Activated B cell treated with CpG ODN at 0.5 μM for 24 hours (primary cell): Measurements from ENCODE around the gene FIS1. TPM values are rescaled to one million over a fixed set of nuclear protein-coding genes. Genes with fewer than 3 reads are reported as not detected.
A peak's percentile ranks its signal among the peaks of the same experiment; 100 is the strongest.

ENCODE experiments used
- ATAC-seq: fragments of 200-7000 bp; cut with Tn5 transposase; one replicate; pipeline ENCODE4 v1.10.0; 2021; ENCODE audit warnings: low read depth, mild to moderate bottlenecking, moderate library complexity
- CTCF ChIA-PET: fragments of 350-600 bp; sonication (Branson Sonifier 250); formaldehyde crosslinking; loops from one replicate; lab custom pipeline; 2021; ENCODE audit warnings: antibody characterized with exemption; lab: Charles Lee
- POLR2A ChIA-PET: fragments of 350-600 bp; sonication (Branson Sonifier 250); formaldehyde crosslinking; loops from one replicate; lab custom pipeline; 2021; ENCODE audit warnings: antibody characterized with exemption; lab: Charles Lee
- DNase-seq: peaks from one replicate; pipeline ENCODE4 v3.0.0; 2022
- H3K27ac Mint-ChIP-seq: one replicate; pipeline ENCODE4 v1.8.0; 2020; ENCODE audit warnings: mixed read lengths
- H3K27me3 Mint-ChIP-seq: one replicate; pipeline ENCODE4 v1.8.0; 2021; ENCODE audit warnings: mixed read lengths
- H3K36me3 Mint-ChIP-seq: one replicate; pipeline ENCODE4 v1.8.0; 2021; ENCODE audit warnings: low read depth, mixed read lengths
- H3K4me1 Mint-ChIP-seq: one replicate; pipeline ENCODE4 v1.8.0; 2021; ENCODE audit warnings: mixed read lengths
- H3K4me3 Mint-ChIP-seq: one replicate; pipeline ENCODE4 v1.8.0; 2020; ENCODE audit warnings: mild to moderate bottlenecking, mixed read lengths
- H3K9me3 Mint-ChIP-seq: one replicate; pipeline ENCODE4 v1.8.0; 2020; ENCODE audit warnings: mixed read lengths
- intact Hi-C: fragments of 100-400 bp; cut with micrococcal nuclease; formaldehyde crosslinking; loops from one replicate; pipeline ENCODE4 v1.15.1; 2024
- total RNA-seq: library from RNA; stranded (reverse); gene quantifications from 2 replicates; pipeline ENCODE4 v1.2.3, GENCODE V29; 2022
- TF ChIP-seq, protein P1 (sequence below): fragments of 200-600 bp; IDR thresholded peaks from one replicate; pipeline ENCODE4 v1.8.0; 2022; ENCODE audit warnings: antibody characterized with exemption, mild to moderate bottlenecking

The FIS1 gene
- total RNA-seq, 1 donor from 2014 or later = 113 TPM

DNA sequence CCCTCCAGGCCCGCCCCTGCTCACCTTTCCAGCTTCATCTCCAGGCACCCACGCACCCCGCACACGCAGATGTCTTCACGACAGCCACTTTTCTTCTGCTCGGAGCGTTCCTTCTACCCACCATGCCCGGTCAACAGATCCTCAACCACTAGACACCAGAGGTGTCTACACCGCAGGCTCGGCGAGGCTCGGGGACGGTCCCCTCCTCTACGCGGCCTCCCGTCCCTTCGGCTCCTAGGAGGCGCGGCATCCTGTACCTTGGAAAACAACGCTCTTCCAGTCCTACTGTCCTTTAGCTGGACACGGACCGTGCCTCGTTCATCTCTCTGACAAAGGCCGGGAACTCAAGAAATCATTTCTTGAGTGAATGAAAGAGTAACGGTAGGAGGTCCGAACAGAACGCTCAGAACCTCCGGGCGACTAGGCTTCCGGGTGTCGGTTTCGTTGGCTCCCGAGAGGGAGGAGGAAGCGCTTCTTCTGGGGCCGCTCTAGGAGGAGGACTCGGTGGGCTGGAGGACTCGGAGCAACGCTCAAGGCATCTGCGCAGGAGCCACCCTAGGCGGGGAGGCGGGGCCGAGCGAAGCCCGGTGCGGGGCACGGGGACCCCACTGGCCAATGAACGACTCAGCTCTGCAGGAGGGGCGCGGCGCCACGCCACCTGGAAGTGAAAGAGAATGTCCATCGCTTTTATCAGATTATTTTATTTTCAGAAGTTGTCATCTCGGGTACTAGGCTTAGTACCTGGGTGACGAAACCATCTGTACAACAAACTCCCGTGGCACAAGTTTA is 7.2 kb upstream of the FIS1 start:
- ATAC-seq (peak; percentile 100), DNase-seq (peak; percentile 98)
- intact Hi-C loops = loop anchor here (1.0 to 10.0 kb wide), 5 partner anchors 8 to 1750 kb away; partner anchors contain the start of genes COPS6, PPP1R35, ZKSCAN5 and ZNF3
- ChIA-PET CTCF (interaction anchor here (1.1 to 1.9 kb wide), 4 partner anchors 8 to 108 kb away, joined by 4 to 7 read pairs (median 6); no protein-coding TSS in a partner anchor), POLR2A (interaction anchor here (0.6 to 3.8 kb wide), 15 partner anchors 8 to 1201 kb away, joined by 3 to 23 read pairs (median 4); partner anchors contain the start of genes AP1S1, CLDN15, IFT22 and PLOD3)
- Mint-ChIP-seq H3K27ac (peak overlapping the region; percentile 96), H3K27me3 (peaks cover 8% of the 10 kb centered on the region), H3K4me3 (peak overlapping the region; percentile 100), H3K36me3 (peaks cover 25% of the 10 kb centered on the region), H3K4me1 (peaks cover 29% of the 10 kb centered on the region), H3K9me3 (no peaks in the 10 kb centered on the region)
- TF ChIP-seq, protein P1, sequence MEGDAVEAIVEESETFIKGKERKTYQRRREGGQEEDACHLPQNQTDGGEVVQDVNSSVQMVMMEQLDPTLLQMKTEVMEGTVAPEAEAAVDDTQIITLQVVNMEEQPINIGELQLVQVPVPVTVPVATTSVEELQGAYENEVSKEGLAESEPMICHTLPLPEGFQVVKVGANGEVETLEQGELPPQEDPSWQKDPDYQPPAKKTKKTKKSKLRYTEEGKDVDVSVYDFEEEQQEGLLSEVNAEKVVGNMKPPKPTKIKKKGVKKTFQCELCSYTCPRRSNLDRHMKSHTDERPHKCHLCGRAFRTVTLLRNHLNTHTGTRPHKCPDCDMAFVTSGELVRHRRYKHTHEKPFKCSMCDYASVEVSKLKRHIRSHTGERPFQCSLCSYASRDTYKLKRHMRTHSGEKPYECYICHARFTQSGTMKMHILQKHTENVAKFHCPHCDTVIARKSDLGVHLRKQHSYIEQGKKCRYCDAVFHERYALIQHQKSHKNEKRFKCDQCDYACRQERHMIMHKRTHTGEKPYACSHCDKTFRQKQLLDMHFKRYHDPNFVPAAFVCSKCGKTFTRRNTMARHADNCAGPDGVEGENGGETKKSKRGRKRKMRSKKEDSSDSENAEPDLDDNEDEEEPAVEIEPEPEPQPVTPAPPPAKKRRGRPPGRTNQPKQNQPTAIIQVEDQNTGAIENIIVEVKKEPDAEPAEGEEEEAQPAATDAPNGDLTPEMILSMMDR = no peak

DNA sequence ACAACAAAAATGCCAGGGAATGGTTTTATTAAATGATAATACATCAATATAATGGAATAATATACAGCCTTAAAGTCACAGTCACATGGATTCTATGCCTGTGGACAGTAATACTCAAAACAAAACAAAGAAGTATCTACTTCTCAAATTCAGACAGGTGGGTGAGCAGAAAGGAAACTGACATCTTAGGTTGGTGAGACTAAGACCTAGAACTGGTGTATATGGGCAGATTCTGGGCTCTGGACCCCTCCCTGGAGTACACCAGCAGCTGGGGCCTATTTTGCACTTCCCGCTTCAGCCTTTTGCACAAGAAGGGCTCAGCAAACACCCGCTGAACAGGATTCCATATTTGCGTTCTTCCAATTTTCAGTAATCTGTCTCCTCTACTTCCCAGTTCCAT is 5.4 kb upstream of the FIS1 start:
- H3K36me3 Mint-ChIP-seq = peaks cover 30% of the 10 kb centered on the region
- TF ChIP-seq, protein P1 = no peak
- DNase-seq = no peak
- ATAC-seq = no peak
- peaks cover 35% of the 10 kb centered on the region for H3K4me1 Mint-ChIP-seq
- peak overlapping the region; percentile 100 for H3K4me3 Mint-ChIP-seq
- peak overlapping the region; percentile 46 for H3K27ac Mint-ChIP-seq
- no peaks in the 10 kb centered on the region for H3K9me3 Mint-ChIP-seq
- intact Hi-C loops = loop anchor here (5.0 to 10.0 kb wide), 3 partner anchors 816 to 1748 kb away; partner anchors contain the start of genes COPS6, PPP1R35, ZKSCAN5 and ZNF3
- ChIA-PET POLR2A (interaction anchor here (0.6 to 0.7 kb wide), 2 partner anchors 9 to 398 kb away, joined by 3 to 4 read pairs; no protein-coding TSS in a partner anchor), CTCF (no interaction called here)
- H3K27me3 Mint-ChIP-seq = no peaks in the 10 kb centered on the region

DNA sequence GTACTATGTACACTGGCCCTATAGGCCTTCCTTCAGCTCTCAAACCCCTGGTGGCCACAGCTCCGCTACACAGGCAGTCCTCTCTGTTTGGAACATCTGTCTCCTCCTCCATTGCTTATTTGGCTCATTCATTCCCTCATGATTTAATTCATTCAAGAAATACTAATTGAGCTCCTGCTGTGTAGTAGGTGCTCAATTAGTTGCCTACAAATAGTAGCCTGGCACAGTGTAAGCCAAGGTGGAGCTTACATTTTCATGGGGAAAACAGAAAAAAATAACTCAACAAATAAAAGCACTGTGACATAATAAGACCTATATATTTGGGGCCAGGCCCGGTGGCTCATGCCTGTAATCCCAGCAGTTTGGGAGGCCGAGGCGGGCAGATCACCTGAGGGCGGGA is 3.4 kb upstream of the FIS1 start:
- H3K36me3 Mint-ChIP-seq = peaks cover 35% of the 10 kb centered on the region
- H3K27me3 Mint-ChIP-seq = no peaks in the 10 kb centered on the region
- DNase-seq (no peak), ATAC-seq (no peak)
- no peak overlapping the region for H3K4me3 Mint-ChIP-seq
- no peak overlapping the region for H3K27ac Mint-ChIP-seq
- intact Hi-C loops = no loop called here
- TF ChIP-seq, protein P1 = no peak
- CTCF ChIA-PET = interaction anchor here (1.1 kb wide), 1 partner anchor 34 kb away, joined by 4 read pairs; no protein-coding TSS in a partner anchor
- peaks cover 52% of the 10 kb centered on the region for H3K4me1 Mint-ChIP-seq
- POLR2A ChIA-PET = no interaction called here
- H3K9me3 Mint-ChIP-seq = no peaks in the 10 kb centered on the region

DNA sequence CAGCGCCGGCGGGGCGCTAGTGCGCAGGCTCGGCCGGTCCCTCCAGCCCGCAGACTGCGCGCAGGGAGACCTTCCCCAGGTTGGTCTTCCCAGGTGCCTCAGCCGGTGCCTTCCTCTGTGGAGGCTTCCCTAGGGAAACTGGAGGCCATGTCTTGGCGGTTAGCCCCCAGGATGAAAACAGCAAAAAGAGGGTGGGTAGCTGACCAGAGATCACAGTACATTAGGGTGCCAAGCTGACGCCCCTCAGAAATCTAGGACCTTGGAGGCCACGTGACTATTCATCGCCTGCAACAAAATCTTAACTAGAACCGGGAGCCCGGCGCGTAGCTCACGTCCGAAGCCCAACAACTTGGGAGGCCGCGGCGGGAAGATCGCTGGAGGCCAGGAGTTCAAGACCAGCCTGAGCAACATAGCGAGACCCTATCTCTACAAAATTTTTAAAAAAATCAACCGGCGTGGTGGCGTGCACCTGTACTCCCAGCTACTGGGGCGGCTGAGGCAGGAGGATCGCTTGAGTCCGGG is 327 bp upstream of the FIS1 start:
- Mint-ChIP-seq H3K4me3 (peak overlapping the region; percentile 95), H3K27me3 (no peaks in the 10 kb centered on the region), H3K36me3 (peaks cover 35% of the 10 kb centered on the region), H3K9me3 (no peaks in the 10 kb centered on the region), H3K4me1 (peaks cover 46% of the 10 kb centered on the region), H3K27ac (peak overlapping the region; percentile 95)
- CTCF ChIA-PET = interaction anchor here (0.9 to 4.9 kb wide), 4 partner anchors 28 to 106 kb away, joined by 3 to 55 read pairs (median 20); partner anchors contain the start of genes PLOD3 and ZNHIT1
- DNase-seq (no peak), ATAC-seq (no peak)
- POLR2A ChIA-PET = interaction anchor here (0.6 to 3.0 kb wide), 4 partner anchors 28 to 1629 kb away, joined by 3 to 44 read pairs (median 6); partner anchors contain the start of genes PLOD3, SRRT, VGF and ZNHIT1
- intact Hi-C loops = loop anchor here (2.0 kb wide), 3 partner anchors 38 to 76 kb away; partner anchors contain the start of gene IFT22
- TF ChIP-seq, protein P1 = no peak
